ENCODE measurements around the gene TRIM26.
"Not testable (repeated sequence)": the region's sequence is repeated elsewhere in the genome, so short reads cannot be mapped to it uniquely, and the experiment has no call there.

TRIM26 gene

GRCh38 chr6:30212865-30213666 lies at the start of gene TRIM26:
TRIM26 (minus strand) TSS chr6:30213406; CDS start chr6:30199103, 14,303 bp downstream.
- no peak for TF ChIP-seq CTCF (IDR thresholded peaks at IDR 0.05; ENCODE audit: low read depth, low read length)
- DNase-seq (ENCODE audit: extremely low read depth, low read depth) = peak; percentile 89

- no peak for DNase-seq (ENCODE audit: extremely low read depth, low read depth)
- no peak for TF ChIP-seq CTCF (IDR thresholded peaks at IDR 0.05; ENCODE audit: low read depth, low read length)
Observed at GRCh38 chr6:30260036-30260504, 46.9 kb upstream of the TRIM26 start.

- DNase-seq (ENCODE audit: extremely low read depth, low read depth) = no peak
- TF ChIP-seq CTCF (IDR thresholded peaks at IDR 0.05; ENCODE audit: low read depth, low read length) = peak; percentile 45
Observed at GRCh38 chr6:30259140-30260035, 46.2 kb upstream of the TRIM26 start.

GRCh38 chr6:30258204-30258603 lies 45.0 kb upstream of the TRIM26 start:
- no peak for DNase-seq (ENCODE audit: extremely low read depth, low read depth)
- no peak for TF ChIP-seq CTCF (IDR thresholded peaks at IDR 0.05; ENCODE audit: low read depth, low read length)

GRCh38 chr6:30252417-30252816 lies 39.2 kb upstream of the TRIM26 start:
- not testable (repeated sequence) for DNase-seq (ENCODE audit: extremely low read depth, low read depth)

GRCh38 chr6:30244560-30244959 lies 31.4 kb upstream of the TRIM26 start:
- DNase-seq (ENCODE audit: extremely low read depth, low read depth) = no peak
- TF ChIP-seq CTCF (IDR thresholded peaks at IDR 0.05; ENCODE audit: low read depth, low read length) = no peak

- peak; percentile 43 for TF ChIP-seq CTCF (IDR thresholded peaks at IDR 0.05; ENCODE audit: low read depth, low read length)
- no peak for DNase-seq (ENCODE audit: extremely low read depth, low read depth)
Observed at GRCh38 chr6:30238178-30238795, 25.1 kb upstream of the TRIM26 start.

All from AG09319 (cell line).